ENCODE results near the gene NFASC.

The NFASC gene

GRCh38 chr1:204996981-204997380 lies 126.3 kb downstream of the NFASC start:
- no peak for TF ChIP-seq EZH2 (optimal IDR thresholded peaks at IDR 0.05; ENCODE audit: low read depth, low read length)
- TF ChIP-seq, protein P1, sequence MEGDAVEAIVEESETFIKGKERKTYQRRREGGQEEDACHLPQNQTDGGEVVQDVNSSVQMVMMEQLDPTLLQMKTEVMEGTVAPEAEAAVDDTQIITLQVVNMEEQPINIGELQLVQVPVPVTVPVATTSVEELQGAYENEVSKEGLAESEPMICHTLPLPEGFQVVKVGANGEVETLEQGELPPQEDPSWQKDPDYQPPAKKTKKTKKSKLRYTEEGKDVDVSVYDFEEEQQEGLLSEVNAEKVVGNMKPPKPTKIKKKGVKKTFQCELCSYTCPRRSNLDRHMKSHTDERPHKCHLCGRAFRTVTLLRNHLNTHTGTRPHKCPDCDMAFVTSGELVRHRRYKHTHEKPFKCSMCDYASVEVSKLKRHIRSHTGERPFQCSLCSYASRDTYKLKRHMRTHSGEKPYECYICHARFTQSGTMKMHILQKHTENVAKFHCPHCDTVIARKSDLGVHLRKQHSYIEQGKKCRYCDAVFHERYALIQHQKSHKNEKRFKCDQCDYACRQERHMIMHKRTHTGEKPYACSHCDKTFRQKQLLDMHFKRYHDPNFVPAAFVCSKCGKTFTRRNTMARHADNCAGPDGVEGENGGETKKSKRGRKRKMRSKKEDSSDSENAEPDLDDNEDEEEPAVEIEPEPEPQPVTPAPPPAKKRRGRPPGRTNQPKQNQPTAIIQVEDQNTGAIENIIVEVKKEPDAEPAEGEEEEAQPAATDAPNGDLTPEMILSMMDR (IDR thresholded peaks at IDR 0.05; ENCODE audit: low read length): no peak
- no peak for TF ChIP-seq EZH2phosphoT487 (IDR thresholded peaks at IDR 0.05; ENCODE audit: low read length)
- no peak overlapping the region for H3K27ac ChIP-seq (ENCODE audit: low read length)
- no peak overlapping the region for H3K4me2 ChIP-seq (ENCODE audit: low read depth, low read length)
- no peak overlapping the region for H2AFZ ChIP-seq (ENCODE audit: low read length)
- H3K9me3 ChIP-seq (replicated peaks; ENCODE audit: insufficient read depth, low read length): no peaks in the 10 kb centered on the region
- peaks cover 85% of the 10 kb centered on the region for H3K27me3 ChIP-seq (replicated peaks; ENCODE audit: insufficient read depth, low read length)
- no peak overlapping the region for H3K4me3 ChIP-seq (ENCODE audit: low read length)
- H3K9me2 ChIP-seq (replicated peaks; ENCODE audit: insufficient read depth, low read length): no peaks in the 10 kb centered on the region
- H3K36me3 ChIP-seq (replicated peaks; ENCODE audit: insufficient read depth, low read length): no peaks in the 10 kb centered on the region
- no peaks in the 10 kb centered on the region for H3F3A ChIP-seq (ENCODE audit: insufficient read depth, low read length)
- H3K79me2 ChIP-seq (ENCODE audit: low read length): no peaks in the 10 kb centered on the region
- no peak for DNase-seq
- H3K9ac ChIP-seq (ENCODE audit: low read length): no peak overlapping the region
- no peaks in the 10 kb centered on the region for H4K20me1 ChIP-seq (ENCODE audit: insufficient read depth, low read length)
- H3K4me1 ChIP-seq (ENCODE audit: low read length): no peaks in the 10 kb centered on the region

- Histone ChIP-seq H3F3A (ENCODE audit: insufficient read depth, low read length) (no peaks in the 10 kb centered on the region), H3K4me1 (ENCODE audit: low read length) (no peaks in the 10 kb centered on the region), H3K4me3 (ENCODE audit: low read length) (no peak overlapping the region), H4K20me1 (ENCODE audit: insufficient read depth, low read length) (no peaks in the 10 kb centered on the region), H3K4me2 (ENCODE audit: low read depth, low read length) (no peak overlapping the region), H3K9me3 (replicated peaks; ENCODE audit: insufficient read depth, low read length) (no peaks in the 10 kb centered on the region), H3K79me2 (ENCODE audit: low read length) (no peaks in the 10 kb centered on the region), H2AFZ (ENCODE audit: low read length) (no peak overlapping the region), H3K36me3 (replicated peaks; ENCODE audit: insufficient read depth, low read length) (no peaks in the 10 kb centered on the region), H3K9ac (ENCODE audit: low read length) (no peak overlapping the region), H3K9me2 (replicated peaks; ENCODE audit: insufficient read depth, low read length) (no peaks in the 10 kb centered on the region), H3K27me3 (replicated peaks; ENCODE audit: insufficient read depth, low read length) (peaks cover 82% of the 10 kb centered on the region), H3K27ac (ENCODE audit: low read length) (no peak overlapping the region)
- DNase-seq: no peak
- TF ChIP-seq, protein P1 (IDR thresholded peaks at IDR 0.05; ENCODE audit: low read length): no peak
- TF ChIP-seq EZH2phosphoT487 (IDR thresholded peaks at IDR 0.05; ENCODE audit: low read length) (no peak), EZH2 (optimal IDR thresholded peaks at IDR 0.05; ENCODE audit: low read depth, low read length) (no peak)
Observed at GRCh38 chr1:204997591-204998355, 127.1 kb downstream of the NFASC start.

- no peak overlapping the region for H3K9ac ChIP-seq (ENCODE audit: low read length)
- no peak overlapping the region for H3K4me3 ChIP-seq (ENCODE audit: low read length)
- no peak overlapping the region for H2AFZ ChIP-seq (ENCODE audit: low read length)
- H3K4me2 ChIP-seq (ENCODE audit: low read depth, low read length): no peak overlapping the region
- no peaks in the 10 kb centered on the region for H4K20me1 ChIP-seq (ENCODE audit: insufficient read depth, low read length)
- H3K4me1 ChIP-seq (ENCODE audit: low read length): no peaks in the 10 kb centered on the region
- no peaks in the 10 kb centered on the region for H3K79me2 ChIP-seq (ENCODE audit: low read length)
- no peak overlapping the region for H3K27ac ChIP-seq (ENCODE audit: low read length)
- no peaks in the 10 kb centered on the region for H3K9me3 ChIP-seq (replicated peaks; ENCODE audit: insufficient read depth, low read length)
- H3F3A ChIP-seq (ENCODE audit: insufficient read depth, low read length): no peaks in the 10 kb centered on the region
- H3K27me3 ChIP-seq (replicated peaks; ENCODE audit: insufficient read depth, low read length): peaks cover 73% of the 10 kb centered on the region
- H3K36me3 ChIP-seq (replicated peaks; ENCODE audit: insufficient read depth, low read length): no peaks in the 10 kb centered on the region
- TF ChIP-seq EZH2phosphoT487 (IDR thresholded peaks at IDR 0.05; ENCODE audit: low read length) (no peak), EZH2 (optimal IDR thresholded peaks at IDR 0.05; ENCODE audit: low read depth, low read length) (no peak)
- TF ChIP-seq, protein P1 (IDR thresholded peaks at IDR 0.05; ENCODE audit: low read length): no peak
- no peaks in the 10 kb centered on the region for H3K9me2 ChIP-seq (replicated peaks; ENCODE audit: insufficient read depth, low read length)
- DNase-seq: no peak
Observed at GRCh38 chr1:205001162-205001561, 130.5 kb downstream of the NFASC start.

Data from MM.1S (cell line).